Pancreas (tissue), 10 donors: Measurements from ENCODE around the gene GTF3C4. TPM values are rescaled to one million over a fixed set of nuclear protein-coding genes. Genes with fewer than 3 reads are reported as not detected.

Experiments used
- ATAC-seq, 4 donors: fragments of 200-7000 bp; cut with Tn5 transposase; one replicate each; pipeline versions ENCODE4 v1.8.0 to v1.9.1; 2020; ENCODE audit warnings: mild to moderate bottlenecking in 4 of 4, moderate library complexity in 4 of 4
- DNase-seq, 6 donors: peaks; one replicate each; pipeline ENCODE4 v3.0.0-alpha.2; 2020
- FAIRE-seq: peaks from 2 replicates; lab custom pipeline; 2012; peaks lifted over from hg19 to GRCh38; lab: Jason Lieb, UNC
- H3K27ac ChIP-seq, 4 donors: fragments of 200-600 bp; sonication (generic); 1 replicate in 3 of 4; 2 replicates in 1 of 4; pipeline versions ENCODE4 v1.5.0 to v1.8.0; 2020
- H3K27me3 ChIP-seq, 4 donors: fragments of 200-600 bp; one replicate each; pipeline ENCODE4 v1.8.0; 2021
- H3K36me3 ChIP-seq, 3 donors: fragments of 200-600 bp; sonication (generic) in 1 of 3; one replicate each; pipeline versions ENCODE4 v1.5.0 to v1.8.0; 2020 to 2021
- H3K4me1 ChIP-seq, 3 donors: fragments of 200-600 bp; one replicate each; pipeline ENCODE4 v1.8.0; 2021
- H3K4me3 ChIP-seq, 4 donors: fragments of 200-600 bp; sonication (generic) in 2 of 4; one replicate each; pipeline versions ENCODE4 v1.5.0 to v1.8.0; 2020 to 2021
- H3K9me3 ChIP-seq, 4 donors: fragments of 200-600 bp; one replicate each; pipeline ENCODE4 v1.8.0; 2021
- CTCF ChIP-seq, 4 donors: fragments of 200-600 bp; sonication (generic) in 3 of 4; IDR thresholded peaks; one replicate each; pipeline versions ENCODE4 v1.5.0 to v1.8.0; 2021; ENCODE audit warnings: antibody characterized with exemption in 4 of 4
- WGBS, 2 donors: extraction: QIAGEN DNeasy Blood & Tissue Kit; methylation state at CpG; one replicate each; pipeline ENCODE4 v1.1.7; 2013; 5-methylcytosine and 5-hydroxymethylcytosine counted together
- intact Hi-C, 3 donors: fragments of 100-400 bp; cut with DNase I; formaldehyde crosslinking; loops; one replicate each; pipeline versions ENCODE4 v1.11.1 to v1.14.2; 2022
- polyA plus RNA-seq, 2 donors: library from polyadenylated mRNA; stranded (reverse); fragments of 200-250 nt; gene quantifications; one replicate each; pipeline ENCODE4 v1.2.3, GENCODE V29; 2013
- total RNA-seq, 6 donors: library from RNA; stranded (reverse); fragmentation: NEBNext Ultra II Directional in 4 of 6; extraction: Animal tissue kit (Norgen Biotek cat#: 25700) in 4 of 6; gene quantifications; one replicate each; pipeline versions ENCODE4 v1.2.1 to v1.2.4, GENCODE V29; 2021 to 2023
- donor health status: healthy with polysubstance abuse.
- donor health status: DM: no; HTN: no; CAD: no; lungs with moderate emphysema.
- donor health status: DM: no; HTN: no; CAD: no.
- donor health status: control.
- donor health status: control.
- donor health status: Bipolar disorder and iron deficiency.
- donor health status: DM: yes; HTN: yes; CAD: no.
- donor health status: DM: no; HTN: no; CAD: no.
- donor health status: DM: no; HTN: no; CAD: no.
- donor health status: DM: yes; HTN: yes; CAD: no.

GTF3C4 gene
- total RNA-seq (1 to 10 TPM; 4.0 to 8.0 (median 6.1) TPM), polyA plus RNA-seq (1 to 10 TPM; 1.6 to 3.5 TPM)

GRCh38 chr9:132670457-132671391 is at the start of gene GTF3C4:
Gene GTF3C4 (plus strand): TSS chr9:132670464. CDS start chr9:132670599, 135 bp downstream.
- H3K36me3 ChIP-seq, result no peaks in the 10 kb centered on the region
- H3K27ac ChIP-seq, result peak within 1 kb of the TSS; percentile 90 to 98 (median 95)
- 0 to 1% methylated on average over 57 to 82 of the region's 82 CpGs for WGBS, 2 donors
- ATAC-seq, result peak; percentile 42 to 89 (median 53)
- intact Hi-C loops, result loop anchor here in 1 of 3 donors (10.0 kb wide), 1 partner anchor 124 kb away; no protein-coding TSS in a partner anchor
- peak within 1 kb of the TSS; percentile 93 to 99 (median 98) for H3K4me3 ChIP-seq
- peaks cover 7 to 28% (median 10%) of the 10 kb centered on the region in 3 donors for H3K4me1 ChIP-seq
- peak in 5 of 6 donors; percentile 10 to 76 (median 29) for DNase-seq
- H3K9me3 ChIP-seq, result no peaks in the 10 kb centered on the region
- TF ChIP-seq CTCF (IDR thresholded peaks at IDR 0.05), result no peak
- no peak for FAIRE-seq
- no peaks in the 10 kb centered on the region for H3K27me3 ChIP-seq

GRCh38 chr9:132622159-132622558 is 48.1 kb upstream of the GTF3C4 start:
- no peak for ATAC-seq
- H3K4me3 ChIP-seq, result no peak overlapping the region
- H3K9me3 ChIP-seq, result no peaks in the 10 kb centered on the region
- H3K27ac ChIP-seq, result no peak overlapping the region
- peaks cover 0 to 24% (median 0%) of the 10 kb centered on the region in 3 donors for H3K36me3 ChIP-seq
- WGBS, 2 donors, result 72 to 78% methylated on average over 5 of the region's 5 CpGs
- no peak for FAIRE-seq
- intact Hi-C loops, result no loop called here
- no peak for TF ChIP-seq CTCF (IDR thresholded peaks at IDR 0.05)
- no peaks in the 10 kb centered on the region for H3K27me3 ChIP-seq
- no peak for DNase-seq
- H3K4me1 ChIP-seq, result no peaks in the 10 kb centered on the region

GRCh38 chr9:132626285-132626684 is 44.0 kb upstream of the GTF3C4 start:
- Histone ChIP-seq H3K27ac (no peak overlapping the region), H3K4me1 (no peaks in the 10 kb centered on the region), H3K9me3 (no peaks in the 10 kb centered on the region), H3K27me3 (no peaks in the 10 kb centered on the region), H3K36me3 (peaks cover 0 to 48% (median 6%) of the 10 kb centered on the region in 3 donors), H3K4me3 (no peak overlapping the region)
- DNase-seq (no peak), ATAC-seq (no peak), FAIRE-seq (no peak)
- no peak for TF ChIP-seq CTCF (IDR thresholded peaks at IDR 0.05)
- intact Hi-C loops, result no loop called here
- 85 to 91% methylated on average over 5 of the region's 5 CpGs for WGBS, 2 donors

GRCh38 chr9:132627106-132627505 is 43.2 kb upstream of the GTF3C4 start:
- Histone ChIP-seq H3K9me3 (no peaks in the 10 kb centered on the region), H3K4me1 (no peaks in the 10 kb centered on the region), H3K27me3 (no peaks in the 10 kb centered on the region), H3K36me3 (peaks cover 0 to 54% (median 6%) of the 10 kb centered on the region in 3 donors), H3K27ac (no peak overlapping the region), H3K4me3 (no peak overlapping the region)
- ATAC-seq, result peak in 2 of 4 donors; percentile 41 to 68
- 81 to 85% methylated on average over 7 of the region's 7 CpGs for WGBS, 2 donors
- intact Hi-C loops, result no loop called here
- DNase-seq, result no peak
- TF ChIP-seq CTCF (IDR thresholded peaks at IDR 0.05), result no peak
- no peak for FAIRE-seq
